ENCODE results near the gene PCNX3.

PCNX3 gene

GRCh38 chr11:65615229-65615949, at the start of gene PCNX3:
Gene PCNX3, plus strand, starts transcription at chr11:65615776. Its CDS starts 536 bp downstream, at chr11:65616312.
- peak; percentile 98 for DNase-seq

- DNase-seq = no peak
These were observed 46.2 kb upstream of the PCNX3 start for GRCh38 chr11:65569164-65569972.

GRCh38 chr11:65569973-65570918, 45.3 kb upstream of the PCNX3 start, which contains the start of gene ZNRD2:
Gene ZNRD2, plus strand, starts transcription at chr11:65570477. Its CDS starts 15 bp downstream, at chr11:65570492.
- peak; percentile 83 for DNase-seq

- DNase-seq = no peak
These were observed 44.2 kb upstream of the PCNX3 start for GRCh38 chr11:65571420-65571819.

- DNase-seq = no peak
These were observed 43.6 kb upstream of the PCNX3 start for GRCh38 chr11:65571940-65572339.

- DNase-seq = no peak
These were observed 43.1 kb upstream of the PCNX3 start, which contains the start of gene FAM89B for GRCh38 chr11:65572356-65573051. Gene FAM89B, plus strand, starts transcription at chr11:65572538. Its CDS starts 132 bp downstream, at chr11:65572670.

GRCh38 chr11:65573391-65574079, 42.0 kb upstream of the PCNX3 start:
- no peak for DNase-seq

- no peak for DNase-seq
These were observed 41.3 kb upstream of the PCNX3 start for GRCh38 chr11:65574109-65574810.

- no peak for DNase-seq
These were observed 40.6 kb upstream of the PCNX3 start for GRCh38 chr11:65574811-65575567.

GRCh38 chr11:65575568-65576231, 39.9 kb upstream of the PCNX3 start, which contains the start of gene EHBP1L1:
Gene EHBP1L1, plus strand, starts transcription at chr11:65576053. Its CDS starts 250 bp downstream, at chr11:65576303.
- no peak for DNase-seq

GRCh38 chr11:65576232-65576866, 39.2 kb upstream of the PCNX3 start:
- DNase-seq = no peak

GRCh38 chr11:65576867-65577755, 38.5 kb upstream of the PCNX3 start:
- DNase-seq = no peak

GRCh38 chr11:65577756-65578109, 37.8 kb upstream of the PCNX3 start:
- DNase-seq = no peak

GRCh38 chr11:65578134-65578533, 37.4 kb upstream of the PCNX3 start:
- DNase-seq = no peak

- no peak for DNase-seq
These were observed 36.9 kb upstream of the PCNX3 start for GRCh38 chr11:65578667-65579066.

GRCh38 chr11:65579291-65579690, 36.3 kb upstream of the PCNX3 start:
- DNase-seq = no peak

GRCh38 chr11:65580031-65580692, 35.4 kb upstream of the PCNX3 start:
- no peak for DNase-seq

Measured in NCI-H524 treated with DMSO at 0.1 percent for 48 hours (cell line).